ENCODE data around the gene LIMA1.

DNA sequence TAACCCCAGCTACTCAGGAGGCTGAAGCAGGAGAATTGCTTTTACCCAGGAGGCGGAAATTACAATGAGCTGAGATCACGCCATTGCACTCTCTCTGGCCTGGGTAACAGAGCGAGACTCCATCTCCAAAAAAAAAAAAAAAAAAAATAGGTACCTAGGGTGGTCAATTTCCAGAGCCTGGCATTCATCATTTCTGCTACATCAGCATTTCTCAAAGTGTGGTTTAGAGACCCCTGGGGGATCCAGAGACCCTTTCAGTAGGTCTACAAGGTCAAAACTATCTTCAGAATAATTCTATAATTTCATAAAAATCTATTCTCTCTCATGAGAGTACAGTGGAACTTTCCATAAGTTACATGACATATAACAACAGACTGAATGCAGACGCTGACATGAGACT is 136.0 kb downstream of the LIMA1 start:
- TF ChIP-seq, protein P1, sequence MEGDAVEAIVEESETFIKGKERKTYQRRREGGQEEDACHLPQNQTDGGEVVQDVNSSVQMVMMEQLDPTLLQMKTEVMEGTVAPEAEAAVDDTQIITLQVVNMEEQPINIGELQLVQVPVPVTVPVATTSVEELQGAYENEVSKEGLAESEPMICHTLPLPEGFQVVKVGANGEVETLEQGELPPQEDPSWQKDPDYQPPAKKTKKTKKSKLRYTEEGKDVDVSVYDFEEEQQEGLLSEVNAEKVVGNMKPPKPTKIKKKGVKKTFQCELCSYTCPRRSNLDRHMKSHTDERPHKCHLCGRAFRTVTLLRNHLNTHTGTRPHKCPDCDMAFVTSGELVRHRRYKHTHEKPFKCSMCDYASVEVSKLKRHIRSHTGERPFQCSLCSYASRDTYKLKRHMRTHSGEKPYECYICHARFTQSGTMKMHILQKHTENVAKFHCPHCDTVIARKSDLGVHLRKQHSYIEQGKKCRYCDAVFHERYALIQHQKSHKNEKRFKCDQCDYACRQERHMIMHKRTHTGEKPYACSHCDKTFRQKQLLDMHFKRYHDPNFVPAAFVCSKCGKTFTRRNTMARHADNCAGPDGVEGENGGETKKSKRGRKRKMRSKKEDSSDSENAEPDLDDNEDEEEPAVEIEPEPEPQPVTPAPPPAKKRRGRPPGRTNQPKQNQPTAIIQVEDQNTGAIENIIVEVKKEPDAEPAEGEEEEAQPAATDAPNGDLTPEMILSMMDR (IDR thresholded peaks at IDR 0.05 in 4 of 5, conservative IDR thresholded peaks at IDR 0.05 in 1 of 5), result no peak
- no peak for TF ChIP-seq POLR2A (IDR thresholded peaks at IDR 0.05)

Measured in gastrocnemius medialis (tissue), 4 donors.